Lower lobe of right lung (tissue), 2 donors: ENCODE data around the gene BCAT1. TPM values are rescaled to one million over a fixed set of nuclear protein-coding genes. Genes with fewer than 3 reads are reported as not detected.
A peak's percentile ranks its signal among the peaks of the same experiment; 100 is the strongest.

Source experiments
- ATAC-seq, 2 donors: fragments of 200-7000 bp; cut with Tn5 transposase; one replicate each; pipeline ENCODE4 v1.9.1; 2020 to 2022; ENCODE audit warnings: mild to moderate bottlenecking in 2 of 2, moderate library complexity in 2 of 2
- DNase-seq: peaks from one replicate; pipeline ENCODE4 v3.0.0-alpha.2; 2020
- H3K27ac ChIP-seq: fragments of 200-600 bp; one replicate; pipeline ENCODE4 v1.8.0; 2022
- H3K27me3 ChIP-seq: fragments of 200-600 bp; one replicate; pipeline ENCODE4 v1.8.0; 2022; ENCODE audit warnings: low read depth
- H3K36me3 ChIP-seq: fragments of 200-600 bp; one replicate; pipeline ENCODE4 v1.8.0; 2022; ENCODE audit warnings: mild to moderate bottlenecking
- H3K4me1 ChIP-seq: fragments of 200-600 bp; one replicate; pipeline ENCODE4 v1.8.0; 2022
- H3K4me3 ChIP-seq: fragments of 200-600 bp; one replicate; pipeline ENCODE4 v1.8.0; 2022; ENCODE audit warnings: mild to moderate bottlenecking
- H3K9me3 ChIP-seq: fragments of 200-600 bp; one replicate; pipeline ENCODE4 v1.8.0; 2022
- CTCF ChIP-seq: fragments of 200-600 bp; IDR thresholded peaks from one replicate; pipeline ENCODE4 v1.8.0; 2022; ENCODE audit warnings: antibody characterized with exemption, mild to moderate bottlenecking
- intact Hi-C: fragments of 100-400 bp; cut with DNase I; formaldehyde crosslinking; loops from one replicate; pipeline ENCODE4 v1.11.0; 2022
- total RNA-seq: library from RNA; stranded (reverse); fragmentation: NEBNext Ultra II Directional; extraction: Animal tissue kit (Norgen Biotek cat#: 25700); gene quantifications from one replicate; pipeline ENCODE4 v1.2.1, GENCODE V29; 2021
- donor health status: DM: no; HTN: yes; CAD: no; lungs with severe emphysema.

The BCAT1 gene
- total RNA-seq, 1 donor from 2014 or later: 50.6 TPM

GRCh38 chr12:24773996-24774395 lies 174.9 kb downstream of the BCAT1 start:
- no peak for DNase-seq
- H3K4me1 ChIP-seq: peaks cover 22% of the 10 kb centered on the region
- intact Hi-C loops: no loop called here
- no peak overlapping the region for H3K4me3 ChIP-seq
- no peak for TF ChIP-seq CTCF
- H3K9me3 ChIP-seq: no peaks in the 10 kb centered on the region
- no peak for ATAC-seq
- no peaks in the 10 kb centered on the region for H3K27me3 ChIP-seq
- no peak overlapping the region for H3K27ac ChIP-seq
- no peaks in the 10 kb centered on the region for H3K36me3 ChIP-seq

GRCh38 chr12:24772813-24773212 lies 176.1 kb downstream of the BCAT1 start:
- Histone ChIP-seq H3K4me1 (peaks cover 13% of the 10 kb centered on the region), H3K27me3 (no peaks in the 10 kb centered on the region), H3K27ac (no peak overlapping the region), H3K36me3 (no peaks in the 10 kb centered on the region), H3K4me3 (no peak overlapping the region), H3K9me3 (no peaks in the 10 kb centered on the region)
- ATAC-seq (no peak), DNase-seq (no peak)
- no peak for TF ChIP-seq CTCF
- intact Hi-C loops: no loop called here

- no peaks in the 10 kb centered on the region for H3K9me3 ChIP-seq
- intact Hi-C loops: no loop called here
- no peak for ATAC-seq
- no peak for DNase-seq
- H3K27ac ChIP-seq: no peak overlapping the region
- TF ChIP-seq CTCF: no peak
- no peak overlapping the region for H3K4me3 ChIP-seq
- no peaks in the 10 kb centered on the region for H3K27me3 ChIP-seq
- no peaks in the 10 kb centered on the region for H3K36me3 ChIP-seq
- no peaks in the 10 kb centered on the region for H3K4me1 ChIP-seq
Observed at GRCh38 chr12:24770821-24771220, 178.1 kb downstream of the BCAT1 start.

GRCh38 chr12:24770334-24770733 lies 178.6 kb downstream of the BCAT1 start:
- H3K4me3 ChIP-seq: no peak overlapping the region

GRCh38 chr12:24769682-24770081 lies 179.2 kb downstream of the BCAT1 start:
- H3K4me1 ChIP-seq: no peaks in the 10 kb centered on the region
- H3K27me3 ChIP-seq: no peaks in the 10 kb centered on the region
- H3K27ac ChIP-seq: no peak overlapping the region
- ATAC-seq (peak in 1 of 2 donors; percentile 64), DNase-seq (no peak)
- no peaks in the 10 kb centered on the region for H3K9me3 ChIP-seq
- no peaks in the 10 kb centered on the region for H3K36me3 ChIP-seq
- intact Hi-C loops: no loop called here
- TF ChIP-seq CTCF: no peak
- no peak overlapping the region for H3K4me3 ChIP-seq

More at GRCh38 chr12:24770334-24770733, 178.6 kb downstream of the BCAT1 start:
- no peak for TF ChIP-seq CTCF
- H3K36me3 ChIP-seq: no peaks in the 10 kb centered on the region
- H3K27ac ChIP-seq: no peak overlapping the region
- intact Hi-C loops: no loop called here
- DNase-seq: no peak
- H3K9me3 ChIP-seq: no peaks in the 10 kb centered on the region
- no peak for ATAC-seq
- no peaks in the 10 kb centered on the region for H3K27me3 ChIP-seq
- no peaks in the 10 kb centered on the region for H3K4me1 ChIP-seq

- DNase-seq: no peak
- no peak for ATAC-seq
- H3K27me3 ChIP-seq: no peaks in the 10 kb centered on the region
- H3K9me3 ChIP-seq: no peaks in the 10 kb centered on the region
- no peak for TF ChIP-seq CTCF
- no peak overlapping the region for H3K27ac ChIP-seq
- no peak overlapping the region for H3K4me3 ChIP-seq
- no peaks in the 10 kb centered on the region for H3K4me1 ChIP-seq
- intact Hi-C loops: no loop called here
- H3K36me3 ChIP-seq: no peaks in the 10 kb centered on the region
Observed at GRCh38 chr12:24768415-24768814, 180.5 kb downstream of the BCAT1 start.
